GM18507 (cell line): Measurements from ENCODE around the gene EIF4ENIF1.
A peak's percentile ranks its signal among the peaks of the same experiment; 100 is the strongest.
"Not testable (repeated sequence)": the region's sequence is repeated elsewhere in the genome, so short reads cannot be mapped to it uniquely, and the experiment has no call there.

Experiments used
- DNase-seq: peaks from one replicate; pipeline ENCODE4 v3.0.0; 2011; ENCODE audit warnings: low read depth; ENCODE audit not compliant: insufficient read length; ENCODE audit errors: extremely low spot score
- FAIRE-seq: peaks from 2 replicates; lab custom pipeline; 2011; peaks lifted over from hg19 to GRCh38; lab: Jason Lieb, UNC

EIF4ENIF1 gene

GRCh38 chr22:31489632-31490495 is at the start of gene EIF4ENIF1:
Gene EIF4ENIF1, minus strand, starts transcription at chr22:31489842. Its CDS starts 1,124 bp downstream, at chr22:31488718.
- DNase-seq (peak; percentile 73), FAIRE-seq (no peak)

GRCh38 chr22:31538815-31539214 is 49.2 kb upstream of the EIF4ENIF1 start:
- DNase-seq (no peak), FAIRE-seq (peak; percentile 93)

GRCh38 chr22:31537019-31537535 is 47.4 kb upstream of the EIF4ENIF1 start:
- DNase-seq (no peak), FAIRE-seq (peak; percentile 91)

- FAIRE-seq (no peak), DNase-seq (no peak)
These were observed 43.7 kb upstream of the EIF4ENIF1 start for GRCh38 chr22:31533374-31533773.

GRCh38 chr22:31532060-31532459 is 42.4 kb upstream of the EIF4ENIF1 start:
- DNase-seq (no peak), FAIRE-seq (no peak)

- FAIRE-seq (no peak), DNase-seq (no peak)
These were observed 41.2 kb upstream of the EIF4ENIF1 start for GRCh38 chr22:31530823-31531195.

GRCh38 chr22:31526270-31526669 is 36.6 kb upstream of the EIF4ENIF1 start:
- FAIRE-seq = no peak
- no peak for DNase-seq

GRCh38 chr22:31524132-31524531 is 34.5 kb upstream of the EIF4ENIF1 start:
- peak; percentile 69 for FAIRE-seq
- DNase-seq = not testable (repeated sequence)

- FAIRE-seq (no peak), DNase-seq (no peak)
These were observed 30.4 kb upstream of the EIF4ENIF1 start for GRCh38 chr22:31520051-31520450.

- FAIRE-seq (no peak), DNase-seq (no peak)
These were observed 19.6 kb upstream of the EIF4ENIF1 start for GRCh38 chr22:31509061-31509762.

GRCh38 chr22:31508536-31508935 is 18.9 kb upstream of the EIF4ENIF1 start:
- FAIRE-seq = no peak
- no peak for DNase-seq

- not testable (repeated sequence) for FAIRE-seq, DNase-seq
These were observed 17.9 kb upstream of the EIF4ENIF1 start for GRCh38 chr22:31507517-31507916.

GRCh38 chr22:31504282-31504681 is 14.6 kb upstream of the EIF4ENIF1 start:
- DNase-seq (no peak), FAIRE-seq (peak; percentile 31)

- FAIRE-seq (no peak), DNase-seq (no peak)
These were observed 13.7 kb upstream of the EIF4ENIF1 start for GRCh38 chr22:31503211-31503964.

GRCh38 chr22:31501738-31502137 is 12.1 kb upstream of the EIF4ENIF1 start:
- FAIRE-seq = no peak
- no peak for DNase-seq

GRCh38 chr22:31497148-31497938 is 7.7 kb upstream of the EIF4ENIF1 start:
- FAIRE-seq (peak; percentile 66), DNase-seq (no peak)

- no peak for FAIRE-seq
- DNase-seq = no peak
These were observed 7.1 kb upstream of the EIF4ENIF1 start for GRCh38 chr22:31496735-31497146.

- FAIRE-seq = peak; percentile 98
These were observed 6.5 kb upstream of the EIF4ENIF1 start, which contains the start of gene SFI1 for GRCh38 chr22:31496007-31496734. Gene SFI1, plus strand, starts transcription at chr22:31496536. Its CDS starts 11,749 bp downstream, at chr22:31508285.

More at GRCh38 chr22:31496007-31496734, 6.5 kb upstream of the EIF4ENIF1 start, which contains the start of gene SFI1:
- DNase-seq = peak; percentile 80
